HCT116 (cell line): ENCODE measurements around the gene CRCP. TPM values are rescaled to one million over a fixed set of nuclear protein-coding genes. Genes with fewer than 3 reads are reported as not detected.

Experiments used
- ATAC-seq: fragments of 200-7000 bp; cut with Tn5 transposase; 2 replicates; pipeline ENCODE4 v1.9.1; 2020; ENCODE audit warnings: mild to moderate bottlenecking, moderate library complexity
- BruUV-seq: library from RNA; stranded (reverse); fragments of 400-500 nt; replicated peaks from 2 replicates; lab custom pipeline; 2021; lab: Mats Ljungman, UMichigan
- CTCF ChIA-PET: fragments of 300-600 bp; sonication (Branson Sonifier 250); formaldehyde crosslinking; loops from one replicate; lab custom pipeline; 2021; ENCODE audit warnings: antibody characterized with exemption; lab: Charles Lee
- POLR2A ChIA-PET: fragments of 300-600, 350-600 bp; sonication (Branson Sonifier 250); formaldehyde crosslinking; loops from one replicate; lab custom pipeline; 2021; ENCODE audit warnings: antibody characterized with exemption; lab: Charles Lee
- RAD21 ChIA-PET, 2 experiments: fragments of 300-600 bp; sonication (Branson Sonifier 250); formaldehyde crosslinking; loops; one replicate each; lab custom pipeline; 2023; ENCODE audit warnings: low total read pairs in 2 of 2; ENCODE audit not compliant: uncharacterized antibody in 2 of 2, unreplicated experiment in 2 of 2, low non-redundant PET in 1 of 2; lab: Charles Lee
- DNase-seq: peaks from one replicate; pipeline ENCODE4 v3.0.0-alpha.2; 2010; ENCODE audit warnings: low read depth, low spot score
- H2AFZ ChIP-seq: fragments of 200-600 bp; shearing (Covaris generic), sonication (generic); 2 replicates; pipeline ENCODE4 v1.6.1; 2017; ENCODE audit warnings: low read depth, mixed run types, mixed read lengths, antibody characterized with exemption, low read length; ENCODE audit not compliant: poor library complexity, severe bottlenecking
- H3K27ac ChIP-seq: 2 replicates; pipeline ENCODE4 v1.5.1; 2012; ENCODE audit warnings: low read depth, low read length
- H3K27me3 ChIP-seq: fragments of 200-600 bp; sonication (generic); 2 replicates; pipeline ENCODE4 v1.6.1; 2016; ENCODE audit warnings: mixed run types, low read length, mixed read lengths; ENCODE audit not compliant: insufficient read depth
- H3K36me3 ChIP-seq, 2 experiments: fragments of 200-500 bp in 1 of 2; fragments of 200-600 bp in 1 of 2; sonication (Bioruptor generic) in 1 of 2; sonication (generic) in 1 of 2; 2 replicates each; pipeline versions ENCODE4 v1.5.1 to v1.6.1; 2014 to 2016; ENCODE audit warnings: low read length in 2 of 2, inconsistent platforms in 1 of 2, mixed read lengths in 1 of 2, mixed run types in 1 of 2; ENCODE audit not compliant: insufficient read depth in 2 of 2, control insufficient read depth in 1 of 2
- H3K4me1 ChIP-seq, 2 experiments: fragments of 200-600 bp in 1 of 2; sonication (generic) in 1 of 2; 2 replicates each; pipeline versions ENCODE4 v1.5.1 to v1.6.1; 2012 to 2017; ENCODE audit warnings: low read length in 2 of 2, inconsistent platforms in 1 of 2, mild to moderate bottlenecking in 1 of 2, mixed read lengths in 1 of 2, mixed run types in 1 of 2, moderate library complexity in 1 of 2; ENCODE audit not compliant: insufficient read depth in 2 of 2, control insufficient read depth in 1 of 2
- H3K4me2 ChIP-seq: fragments of 200-600 bp; sonication (generic); 2 replicates; pipeline ENCODE4 v1.6.1; 2017; ENCODE audit warnings: mixed run types, low read length, mixed read lengths
- H3K4me3 ChIP-seq, 2 experiments: fragments of 200-600 bp in 1 of 2; sonication (generic) in 1 of 2; replicated peaks in 1 of 2; 2 replicates each; pipeline ENCODE4 v1.5.1; 2011 to 2016; ENCODE audit warnings: low read length in 2 of 2, control low read depth in 1 of 2, low read depth in 1 of 2, mild to moderate bottlenecking in 1 of 2, mixed read lengths in 1 of 2, mixed run types in 1 of 2
- H3K79me2 ChIP-seq: fragments of 200-600 bp; sonication (generic); 2 replicates; pipeline ENCODE4 v1.6.1; 2017; ENCODE audit warnings: mild to moderate bottlenecking, mixed run types, low read length, moderate library complexity, mixed read lengths; ENCODE audit not compliant: insufficient read depth
- H3K9ac ChIP-seq: fragments of 200-600 bp; sonication (generic); 2 replicates; pipeline ENCODE4 v1.6.1; 2016; ENCODE audit warnings: low read length, mixed read lengths
- H3K9me2 ChIP-seq: fragments of 200-600 bp; sonication (generic), shearing (Covaris generic); 2 replicates; pipeline ENCODE4 v1.6.1; 2017; ENCODE audit warnings: mixed run types, mild to moderate bottlenecking, moderate library complexity; ENCODE audit not compliant: insufficient read depth
- H3K9me3 ChIP-seq, 2 experiments: fragments of 200-500 bp in 1 of 2; fragments of 200-600 bp in 1 of 2; sonication (Bioruptor generic) in 1 of 2; sonication (generic) in 1 of 2; 2 replicates each; pipeline ENCODE4 v1.6.1; 2014 to 2017; ENCODE audit warnings: low read length in 2 of 2, mixed read lengths in 2 of 2, inconsistent platforms in 1 of 2, low read depth in 1 of 2, mild to moderate bottlenecking in 1 of 2, mixed run types in 1 of 2, moderate library complexity in 1 of 2; ENCODE audit not compliant: control insufficient read depth in 1 of 2, insufficient read depth in 1 of 2
- H4K20me1 ChIP-seq: fragments of 200-600 bp; sonication (generic), shearing (Covaris generic); 2 replicates; pipeline ENCODE4 v1.6.1; 2017; ENCODE audit warnings: mixed run types, mild to moderate bottlenecking, moderate library complexity; ENCODE audit not compliant: insufficient read depth
- CBX3 ChIP-seq: IDR thresholded peaks from 2 replicates; pipeline ENCODE4 v1.6.1; 2012; ENCODE audit warnings: low read depth
- CEBPB ChIP-seq: IDR thresholded peaks from 2 replicates; pipeline ENCODE4 v1.6.1; 2012; ENCODE audit warnings: low read depth
- EGR1 ChIP-seq: IDR thresholded peaks from 2 replicates; pipeline ENCODE4 v1.6.1; 2012; ENCODE audit warnings: low read depth
- EZH2phosphoT487 ChIP-seq: fragments of 200-600 bp; IDR thresholded peaks from 2 replicates; pipeline ENCODE4 v1.6.1; 2018; ENCODE audit warnings: antibody characterized with exemption, borderline replicate concordance
- POLR2AphosphoS5 ChIP-seq: IDR thresholded peaks from 2 replicates; pipeline ENCODE4 v1.6.1; 2011; ENCODE audit warnings: mild to moderate bottlenecking, low read depth, low read length, moderate library complexity
- SP1 ChIP-seq: IDR thresholded peaks from 2 replicates; pipeline ENCODE4 v1.6.1; 2012; ENCODE audit warnings: low read depth
- TCF7L2 ChIP-seq: IDR thresholded peaks from 2 replicates; pipeline ENCODE4 v1.7.0; 2011; ENCODE audit warnings: borderline replicate concordance, inconsistent platforms; ENCODE audit not compliant: insufficient read depth, insufficient read length; ENCODE audit errors: extremely low read depth
- ZFX ChIP-seq: fragments of 450-650 bp; IDR thresholded peaks from 2 replicates; pipeline ENCODE4 v1.6.1; 2017
- intact Hi-C: fragments of 100-400 bp; cut with micrococcal nuclease; formaldehyde crosslinking; loops from 2 replicates; pipeline ENCODE4 v1.10.0; 2022
- total RNA-seq: library from RNA; stranded (reverse); gene quantifications from one replicate; pipeline ENCODE4 v1.2.1, GENCODE V29; 2021; ENCODE audit not compliant: unreplicated experiment
- TF ChIP-seq, protein P1 (sequence below): IDR thresholded peaks from 2 replicates; pipeline ENCODE4 v1.6.1; 2012

The CRCP gene
- total RNA-seq, 1 experiment from 2014 or later: 28.4 TPM

- peak; percentile 48 for TF ChIP-seq TCF7L2
- TF ChIP-seq EGR1: peak; percentile 92
- TF ChIP-seq CBX3: peak; percentile 11; the same call in 1 of the 2 replicates
- TF ChIP-seq ZFX: peak; percentile 79; the same call in 1 of the 2 replicates
- TF ChIP-seq POLR2AphosphoS5: peak; percentile 89
- no peak for TF ChIP-seq EZH2phosphoT487
- TF ChIP-seq CEBPB: no peak
- TF ChIP-seq SP1: peak; percentile 15; the same call in 1 of the 2 replicates
Observed at GRCh38 chr7:66114743-66115649, at the start of gene CRCP (continued).

- Histone ChIP-seq H2AFZ (peak overlapping the region; percentile 85), H3K4me3 (no peak overlapping the region), H3K27ac (no peak overlapping the region), H3K27me3 (no peaks in the 10 kb centered on the region), H3K4me2 (no peak overlapping the region), H3K4me1 (no peaks in the 10 kb centered on the region), H3K9ac (no peak overlapping the region), H3K9me3 (no peaks in the 10 kb centered on the region), H3K79me2 (no peaks in the 10 kb centered on the region), H4K20me1 (no peaks in the 10 kb centered on the region), H3K36me3 (no peaks in the 10 kb centered on the region), H3K9me2 (no peaks in the 10 kb centered on the region)
- TF ChIP-seq ZFX: no peak
- TF ChIP-seq, protein P1, sequence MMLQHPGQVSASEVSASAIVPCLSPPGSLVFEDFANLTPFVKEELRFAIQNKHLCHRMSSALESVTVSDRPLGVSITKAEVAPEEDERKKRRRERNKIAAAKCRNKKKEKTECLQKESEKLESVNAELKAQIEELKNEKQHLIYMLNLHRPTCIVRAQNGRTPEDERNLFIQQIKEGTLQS: no peak
- intact Hi-C loops: no loop called here
- no peak for ATAC-seq
- ChIA-PET CTCF (no interaction called here), POLR2A (no interaction called here), RAD21 (no interaction called here)
- DNase-seq: no peak
- no TSS peak for BruUV-seq
Observed at GRCh38 chr7:66069732-66070131, 44.9 kb upstream of the CRCP start.
